Kidney (tissue), 14 donors: ENCODE measurements around the gene C2orf72. TPM values are rescaled to one million over a fixed set of nuclear protein-coding genes. Genes with fewer than 3 reads are reported as not detected.
"Not testable (repeated sequence)": the region's sequence is repeated elsewhere in the genome, so short reads cannot be mapped to it uniquely, and the experiment has no call there.

Source experiments
- DNase-seq, 5 donors: peaks; one replicate each; pipeline ENCODE4 v3.0.0-alpha.2; 2013 to 2020
- FAIRE-seq: peaks from 2 replicates; lab custom pipeline; 2012; peaks lifted over from hg19 to GRCh38; lab: Jason Lieb, UNC
- H3K27ac ChIP-seq, 2 donors: one replicate each; pipeline ENCODE4 v1.7.0; 2013; ENCODE audit warnings: low read depth in 2 of 2, low read length in 2 of 2, inconsistent platforms in 1 of 2
- H3K27me3 ChIP-seq: one replicate; pipeline ENCODE4 v1.7.1; 2013; ENCODE audit warnings: low read length, inconsistent platforms; ENCODE audit not compliant: control insufficient read depth, insufficient read depth
- H3K36me3 ChIP-seq, 3 donors: one replicate each; pipeline versions ENCODE4 v1.7.0 to v1.7.1; 2013; ENCODE audit warnings: low read length in 3 of 3, control low read depth in 1 of 3, inconsistent platforms in 1 of 3; ENCODE audit not compliant: insufficient read depth in 3 of 3, control insufficient read depth in 2 of 3
- H3K4me1 ChIP-seq, 3 donors: one replicate each; pipeline versions ENCODE4 v1.7.0 to v1.7.1; 2013; ENCODE audit warnings: low read length in 3 of 3, inconsistent platforms in 1 of 3, low read depth in 1 of 3; ENCODE audit not compliant: control insufficient read depth in 2 of 3, insufficient read depth in 2 of 3
- H3K4me3 ChIP-seq, 3 donors: one replicate each; pipeline versions ENCODE4 v1.7.0 to v1.8.1; 2013; ENCODE audit warnings: low read length in 3 of 3, control low read depth in 1 of 3, inconsistent platforms in 1 of 3
- H3K9ac ChIP-seq, 3 donors: one replicate each; pipeline versions ENCODE4 v1.7.0 to v1.7.1; 2013; ENCODE audit warnings: low read length in 3 of 3, control low read depth in 1 of 3, inconsistent platforms in 1 of 3
- H3K9me3 ChIP-seq, 3 donors: one replicate each; pipeline versions ENCODE4 v1.7.0 to v1.7.1; 2013; ENCODE audit warnings: low read length in 3 of 3, control low read depth in 1 of 3, inconsistent platforms in 1 of 3; ENCODE audit not compliant: control insufficient read depth in 2 of 3, insufficient read depth in 1 of 3
- intact Hi-C: fragments of 100-400 bp; cut with DNase I; formaldehyde crosslinking; loops from one replicate; pipeline ENCODE4 v1.11.1; 2022
- polyA plus RNA-seq: library from polyadenylated mRNA; stranded (reverse); fragments of 350-450 nt; fragmentation: Illumina TruSeq; extraction: RNeasy Lipid Tissue Mini Kit (QIAGEN cat#74804); gene quantifications from one replicate; pipeline ENCODE4 v1.2.3, GENCODE V29; 2014; ENCODE audit warnings: low read depth, low replicate concordance; ENCODE audit not compliant: insufficient read depth
- total RNA-seq: library from RNA; stranded (reverse); fragmentation: NEBNext Ultra II Directional; extraction: Animal tissue kit (Norgen Biotek cat#: 25700); gene quantifications from one replicate; pipeline ENCODE4 v1.2.1, GENCODE V29; 2021
- TF ChIP-seq, protein P1 (sequence below): IDR thresholded peaks from 3 replicates; pipeline ENCODE4 v1.5.1; 2012; ENCODE audit warnings: mild to moderate bottlenecking, moderate library complexity, borderline replicate concordance; ENCODE audit not compliant: insufficient read depth; ENCODE audit errors: extremely low read depth
- donor health status: control.
- donor health status: control.
- donor health status: control.
- donor health status: control.
- donor health status: control.
- donor health status: DM: yes; HTN: yes; CAD: no.
- donor health status: Normal renal cell carcinoma (clear cell type).

C2orf72 gene
- total and polyA plus RNA-seq, 2 donors from 2014 or later: 0.88 to 2.6 TPM

DNA sequence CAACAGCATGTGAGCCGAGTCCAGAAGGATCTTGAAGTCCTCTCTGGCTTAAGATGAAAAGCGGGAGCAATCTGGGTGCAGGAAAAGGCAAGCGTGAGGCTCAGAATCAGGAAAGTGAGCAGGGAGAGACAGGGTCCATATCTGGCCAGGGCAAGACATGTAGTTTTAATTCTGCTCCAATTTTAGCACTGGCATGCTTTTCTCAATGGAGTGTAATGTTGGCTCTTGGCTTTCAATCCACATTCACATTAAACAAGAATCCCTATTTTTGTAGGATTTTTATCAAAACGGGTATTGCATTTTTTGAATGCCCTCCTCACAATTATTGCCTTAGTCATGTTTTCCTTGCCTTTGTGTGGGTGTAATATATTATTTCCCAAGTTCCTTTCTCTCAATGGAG is 35.4 kb upstream of the C2orf72 start:
- no peak overlapping the region for H3K4me3 ChIP-seq
- H3K9me3 ChIP-seq: peaks cover 0 to 7% (median 0%) of the 10 kb centered on the region in 3 donors
- DNase-seq (no peak), FAIRE-seq (no peak)
- H3K27ac ChIP-seq: no peak overlapping the region
- intact Hi-C loops: no loop called here
- no peak overlapping the region for H3K9ac ChIP-seq
- no peaks in the 10 kb centered on the region for H3K27me3 ChIP-seq
- H3K36me3 ChIP-seq: peaks cover 0 to 2% (median 0%) of the 10 kb centered on the region in 3 donors
- TF ChIP-seq, protein P1, sequence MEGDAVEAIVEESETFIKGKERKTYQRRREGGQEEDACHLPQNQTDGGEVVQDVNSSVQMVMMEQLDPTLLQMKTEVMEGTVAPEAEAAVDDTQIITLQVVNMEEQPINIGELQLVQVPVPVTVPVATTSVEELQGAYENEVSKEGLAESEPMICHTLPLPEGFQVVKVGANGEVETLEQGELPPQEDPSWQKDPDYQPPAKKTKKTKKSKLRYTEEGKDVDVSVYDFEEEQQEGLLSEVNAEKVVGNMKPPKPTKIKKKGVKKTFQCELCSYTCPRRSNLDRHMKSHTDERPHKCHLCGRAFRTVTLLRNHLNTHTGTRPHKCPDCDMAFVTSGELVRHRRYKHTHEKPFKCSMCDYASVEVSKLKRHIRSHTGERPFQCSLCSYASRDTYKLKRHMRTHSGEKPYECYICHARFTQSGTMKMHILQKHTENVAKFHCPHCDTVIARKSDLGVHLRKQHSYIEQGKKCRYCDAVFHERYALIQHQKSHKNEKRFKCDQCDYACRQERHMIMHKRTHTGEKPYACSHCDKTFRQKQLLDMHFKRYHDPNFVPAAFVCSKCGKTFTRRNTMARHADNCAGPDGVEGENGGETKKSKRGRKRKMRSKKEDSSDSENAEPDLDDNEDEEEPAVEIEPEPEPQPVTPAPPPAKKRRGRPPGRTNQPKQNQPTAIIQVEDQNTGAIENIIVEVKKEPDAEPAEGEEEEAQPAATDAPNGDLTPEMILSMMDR: no peak
- H3K4me1 ChIP-seq: no peaks in the 10 kb centered on the region

DNA sequence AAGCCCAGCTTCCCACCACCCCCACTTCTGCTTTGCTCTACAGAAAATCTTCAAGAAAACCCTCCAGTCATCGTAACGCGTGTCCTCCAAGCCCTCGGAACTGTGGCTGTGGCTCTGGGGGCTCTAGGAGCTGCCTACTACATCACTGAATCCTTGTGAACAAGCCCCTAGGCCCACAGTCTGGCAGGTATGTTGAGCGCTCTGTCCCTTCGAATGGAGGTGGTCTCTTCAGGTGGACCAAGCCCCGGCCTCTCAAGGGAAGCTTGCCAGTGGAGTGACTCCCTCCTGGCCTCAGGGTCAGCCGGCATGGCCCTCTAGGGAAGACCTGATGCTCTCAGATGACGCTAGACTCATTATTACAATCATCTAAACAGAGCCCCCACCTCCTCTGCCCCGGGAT is 34.7 kb upstream of the C2orf72 start:
- Histone ChIP-seq H3K36me3 (peaks cover 0 to 2% (median 0%) of the 10 kb centered on the region in 3 donors), H3K4me1 (no peaks in the 10 kb centered on the region), H3K27ac (no peak overlapping the region), H3K4me3 (no peak overlapping the region), H3K9me3 (peaks cover 0 to 7% (median 0%) of the 10 kb centered on the region in 3 donors), H3K27me3 (no peaks in the 10 kb centered on the region), H3K9ac (no peak overlapping the region)
- intact Hi-C loops: no loop called here
- FAIRE-seq (no peak), DNase-seq (no peak)
- TF ChIP-seq, protein P1: no peak

DNA sequence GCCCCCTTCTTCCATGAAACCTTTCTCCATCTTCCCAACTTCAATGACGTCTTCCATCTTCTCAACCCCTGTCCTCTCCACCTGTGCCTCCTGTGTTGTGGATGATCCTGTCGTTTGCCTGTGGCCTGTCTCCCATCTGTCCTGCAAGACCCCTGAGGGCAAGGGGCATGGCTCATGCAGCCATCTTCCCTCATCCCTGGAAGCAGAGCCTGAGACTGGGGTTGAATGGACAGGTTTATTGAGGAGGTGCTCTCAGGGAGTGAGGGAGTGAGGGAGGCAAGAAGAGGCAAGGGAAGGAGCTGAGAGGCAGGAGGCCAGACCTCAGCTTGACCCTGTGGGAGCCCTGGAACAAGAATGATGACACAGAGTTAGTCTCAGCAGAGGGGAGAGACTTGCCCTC is 34.1 kb upstream of the C2orf72 start:
- Histone ChIP-seq H3K9me3 (peaks cover 0 to 7% (median 0%) of the 10 kb centered on the region in 3 donors), H3K36me3 (peaks cover 0 to 2% (median 0%) of the 10 kb centered on the region in 3 donors), H3K4me3 (no peak overlapping the region), H3K9ac (no peak overlapping the region), H3K27me3 (no peaks in the 10 kb centered on the region), H3K27ac (no peak overlapping the region), H3K4me1 (no peaks in the 10 kb centered on the region)
- DNase-seq: no peak
- no peak for FAIRE-seq
- intact Hi-C loops: no loop called here
- TF ChIP-seq, protein P1: no peak

DNA sequence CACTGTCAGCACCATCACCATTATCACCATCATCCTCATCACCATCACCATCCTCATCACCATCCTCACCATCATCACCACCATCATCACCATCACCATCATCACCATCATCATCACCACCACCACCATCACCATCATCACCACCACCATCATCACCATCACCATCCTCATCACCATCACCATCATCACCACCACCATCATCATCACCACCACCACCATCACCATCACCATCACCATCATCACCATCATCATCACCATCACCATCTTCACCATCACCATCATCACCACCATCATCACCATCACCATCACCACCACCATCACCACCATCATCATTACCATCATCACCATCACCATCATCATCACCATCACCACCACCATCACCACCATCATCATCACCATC is 32.4 kb upstream of the C2orf72 start:
- H3K9me3 ChIP-seq, H3K4me1 ChIP-seq, H3K27me3 ChIP-seq, intact Hi-C loops, FAIRE-seq, H3K9ac ChIP-seq, DNase-seq, H3K36me3 ChIP-seq, H3K27ac ChIP-seq: not testable (repeated sequence)
- H3K4me3 ChIP-seq: peak overlapping the region in 1 of 3 donors; percentile 6
